Erythroblast (primary cell): ENCODE data around the gene CAMK4.
"Not testable (repeated sequence)": the region's sequence is repeated elsewhere in the genome, so short reads cannot be mapped to it uniquely, and the experiment has no call there.

ENCODE experiments used
- DNase-seq, 2 experiments: peaks; one replicate each; lab custom pipeline; 2025; lab: John Stamatoyannopoulos, UW
- GATA1 ChIP-seq: IDR thresholded peaks from 2 replicates; pipeline ENCODE4 v1.6.1; 2011; ENCODE audit warnings: low read depth, mild to moderate bottlenecking, control low read depth, low read length, moderate library complexity
- POLR2A ChIP-seq: IDR thresholded peaks from 2 replicates; pipeline ENCODE4 v1.6.1; 2011; ENCODE audit warnings: mild to moderate bottlenecking, low read length

CAMK4 gene

DNA sequence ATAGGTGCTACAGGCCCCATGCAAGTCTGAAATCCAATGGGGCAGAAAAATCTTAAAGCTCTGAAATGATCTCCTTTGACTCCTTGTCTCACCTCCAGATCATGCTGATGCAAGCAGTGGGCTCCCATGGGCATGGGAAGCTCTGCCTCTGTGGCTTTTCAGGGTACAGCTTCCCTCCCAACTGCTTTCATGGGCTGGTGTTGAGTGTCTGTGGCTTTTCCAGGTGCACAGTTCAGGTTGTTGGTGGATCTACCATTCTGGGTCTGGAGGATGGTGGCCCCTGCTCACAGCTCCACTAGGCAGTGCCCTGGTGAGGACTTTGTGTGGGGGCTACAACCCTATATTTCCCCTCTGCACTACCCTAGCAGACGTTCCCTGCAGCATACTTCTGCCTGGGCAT lies 184.6 kb downstream of the CAMK4 start:
- no peak for TF ChIP-seq GATA1
- TF ChIP-seq POLR2A, result no peak
- no peak for DNase-seq

DNA sequence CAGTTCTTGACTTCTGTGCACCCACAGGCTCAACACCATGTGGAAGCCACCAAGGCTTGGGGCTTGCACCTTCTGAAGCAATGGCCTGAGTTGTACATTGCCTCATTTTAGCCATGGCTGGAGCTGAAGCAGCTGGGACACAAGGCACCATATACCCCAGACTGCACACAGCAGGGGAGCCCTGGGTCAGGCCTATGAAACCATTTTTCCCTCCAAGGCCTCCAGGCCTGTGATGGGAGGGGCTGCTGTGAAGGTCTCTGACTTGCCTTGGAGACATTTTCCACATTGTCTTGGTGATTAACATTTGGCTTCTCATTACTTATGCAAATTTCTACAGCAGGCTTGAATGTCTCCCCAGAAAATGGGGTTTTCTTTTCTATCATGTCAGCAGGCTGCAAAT lies 185.1 kb downstream of the CAMK4 start:
- not testable (repeated sequence) for DNase-seq

DNA sequence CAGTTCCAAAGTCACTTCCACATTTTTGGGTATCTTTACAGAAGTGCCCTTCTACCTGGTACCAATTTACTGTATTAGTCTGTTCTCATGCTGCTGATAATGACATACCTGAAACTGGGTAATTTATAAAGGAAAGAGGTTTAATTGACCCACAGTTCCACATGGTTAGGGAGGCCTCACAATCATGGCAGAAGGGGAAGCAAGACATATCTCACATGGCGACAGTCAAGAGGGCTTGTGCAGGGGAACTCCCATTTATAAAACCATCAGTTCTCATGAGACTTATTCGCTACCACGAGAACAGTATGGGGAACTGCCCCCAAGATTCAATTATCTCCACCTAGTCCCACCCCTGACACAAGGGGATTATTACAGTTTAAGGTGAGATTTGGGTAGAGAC lies 185.9 kb downstream of the CAMK4 start:
- not testable (repeated sequence) for DNase-seq

DNA sequence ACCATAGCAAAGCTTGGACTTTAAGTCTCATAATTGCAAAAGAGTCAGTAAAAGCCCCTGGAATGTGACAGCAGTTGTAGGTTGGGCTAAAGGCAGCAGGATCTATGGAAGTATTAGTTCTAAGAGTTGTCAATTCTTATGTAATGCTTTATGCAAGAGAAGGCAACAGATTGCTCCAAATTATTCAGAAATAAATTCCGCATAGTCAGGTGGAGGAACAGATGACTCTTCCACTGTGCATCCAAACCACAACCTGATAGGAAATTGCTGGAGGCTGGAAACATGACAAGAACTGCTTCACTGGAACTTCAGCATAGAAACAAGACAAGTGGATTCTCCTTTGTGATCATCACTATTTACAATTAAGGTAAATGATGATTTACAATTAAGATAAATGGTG lies 187.1 kb downstream of the CAMK4 start:
- DNase-seq, result no peak
- TF ChIP-seq GATA1 (no peak), POLR2A (no peak)

DNA sequence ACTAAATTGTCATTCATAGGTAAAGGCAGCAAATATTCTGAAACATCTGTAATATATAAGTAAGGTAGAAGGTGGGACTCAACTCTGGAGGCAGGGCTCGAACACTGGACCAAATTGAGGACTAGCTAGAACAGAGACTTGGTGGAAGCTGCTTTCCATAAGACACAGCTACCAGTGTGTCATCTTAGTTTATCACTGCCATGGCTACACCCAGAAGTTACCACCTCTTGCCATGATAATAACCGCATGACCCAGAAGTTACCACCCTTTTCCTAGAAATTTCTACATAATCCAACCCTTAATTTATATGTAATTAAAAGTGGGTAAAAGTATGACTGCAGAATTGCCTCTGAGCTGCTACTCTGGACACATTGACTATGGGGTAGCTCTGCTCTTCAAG lies 188.4 kb downstream of the CAMK4 start:
- peak in 1 of 2 experiments; percentile 4 for DNase-seq
- TF ChIP-seq POLR2A, result no peak
- TF ChIP-seq GATA1, result no peak

DNA sequence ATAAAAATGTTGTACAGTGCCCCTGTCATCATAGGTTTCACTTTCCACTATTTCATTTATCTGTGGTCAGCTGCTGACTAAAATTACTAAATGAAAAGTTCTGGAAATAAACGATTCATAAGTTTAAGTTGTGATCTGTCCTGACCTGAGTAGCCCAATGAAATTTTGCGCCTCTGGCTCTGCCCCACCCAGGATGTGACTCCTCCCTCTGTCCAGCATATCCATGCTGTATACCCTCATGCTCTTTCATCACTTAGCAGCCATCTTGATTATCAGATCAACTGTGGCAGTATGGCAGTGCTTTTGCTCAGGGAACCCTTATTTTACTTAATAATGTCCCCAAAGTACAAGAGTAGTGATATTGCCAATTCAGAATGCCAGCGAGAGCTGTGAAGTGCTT lies 190.9 kb downstream of the CAMK4 start:
- TF ChIP-seq POLR2A (no peak), GATA1 (no peak)
- no peak for DNase-seq

DNA sequence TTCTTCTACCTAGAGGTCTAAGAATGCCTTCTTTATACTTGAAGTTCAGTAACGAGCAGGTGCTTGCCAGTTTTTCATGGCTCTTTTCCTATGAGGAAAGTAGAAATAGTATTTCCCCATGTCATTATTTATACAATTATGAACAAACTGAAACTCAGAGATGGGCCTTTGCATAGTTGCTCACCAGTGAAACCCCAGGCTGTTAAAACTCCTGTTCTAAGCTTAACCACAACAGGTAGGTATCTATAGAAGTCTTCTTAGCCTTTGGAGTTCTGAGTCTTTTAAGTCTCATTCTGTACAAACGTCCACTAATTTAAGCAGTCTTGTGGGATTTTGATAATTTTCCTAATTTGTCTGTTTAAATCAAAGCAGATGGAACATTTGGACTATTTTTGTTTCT lies 198.1 kb downstream of the CAMK4 start:
- no peak for DNase-seq
- TF ChIP-seq POLR2A (no peak), GATA1 (no peak)

DNA sequence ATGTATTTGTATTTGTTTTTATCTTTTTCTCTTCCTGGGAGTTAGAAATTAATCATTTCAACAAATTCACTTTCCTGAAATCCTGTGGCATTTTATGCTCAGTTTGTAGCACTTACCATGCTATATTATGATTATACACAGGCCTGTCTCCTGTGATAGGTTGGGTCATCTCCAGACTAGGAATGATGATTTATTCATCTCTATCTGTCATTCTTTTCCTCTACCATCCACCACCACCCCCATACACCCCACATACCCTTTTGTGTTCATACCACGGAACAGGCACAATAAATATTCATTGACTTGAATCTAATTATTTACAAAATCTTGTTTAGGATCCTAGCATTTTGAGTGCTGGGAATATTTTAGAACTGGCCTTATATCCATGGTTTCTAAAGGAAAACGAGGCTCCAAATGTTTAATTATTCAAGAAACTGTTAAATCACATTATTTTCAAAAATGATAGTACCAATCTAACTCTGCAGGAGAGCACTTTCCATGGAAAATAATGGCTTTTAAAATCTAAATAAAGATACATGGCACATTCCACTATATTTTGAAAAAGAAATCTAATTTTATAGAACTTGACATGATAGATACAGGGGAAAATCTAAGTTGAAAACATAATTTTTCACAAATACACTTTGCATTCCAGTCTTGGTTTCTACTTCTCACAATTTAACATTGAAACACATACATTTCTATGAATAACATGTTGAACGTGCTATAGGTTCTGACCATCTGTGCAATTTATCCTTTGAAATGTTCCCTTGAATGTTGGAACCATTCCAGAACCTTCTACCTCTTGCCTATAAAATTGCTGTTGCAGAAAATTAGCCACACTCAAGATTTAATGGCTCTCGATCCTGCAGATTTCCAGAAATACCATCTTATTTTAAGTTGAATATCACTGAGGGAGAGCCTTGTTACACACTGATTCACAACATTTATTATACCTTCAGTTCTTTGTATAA lies 198.8 kb downstream of the CAMK4 start:
- TF ChIP-seq GATA1, result no peak
- TF ChIP-seq POLR2A, result no peak
- no peak for DNase-seq

DNA sequence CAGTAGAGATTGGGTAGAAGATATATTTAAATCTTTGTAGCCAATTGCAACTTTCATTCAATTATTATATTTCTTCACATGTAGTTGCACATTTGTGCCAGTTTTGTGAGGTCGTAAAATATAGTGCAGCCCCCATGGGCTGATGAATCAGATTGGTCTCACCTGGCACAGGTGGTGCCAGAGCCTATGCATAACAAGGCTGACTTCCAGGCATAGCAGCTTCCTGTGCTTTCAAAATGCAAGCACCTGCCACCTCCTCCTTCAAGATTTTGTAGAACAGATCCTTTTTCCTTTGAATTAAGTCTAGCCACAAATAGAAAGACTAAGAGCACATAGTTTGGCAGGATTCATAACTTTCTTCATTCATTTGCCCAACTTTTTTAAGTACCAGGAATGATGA lies 201.0 kb downstream of the CAMK4 start:
- no peak for TF ChIP-seq GATA1
- no peak for DNase-seq

DNA sequence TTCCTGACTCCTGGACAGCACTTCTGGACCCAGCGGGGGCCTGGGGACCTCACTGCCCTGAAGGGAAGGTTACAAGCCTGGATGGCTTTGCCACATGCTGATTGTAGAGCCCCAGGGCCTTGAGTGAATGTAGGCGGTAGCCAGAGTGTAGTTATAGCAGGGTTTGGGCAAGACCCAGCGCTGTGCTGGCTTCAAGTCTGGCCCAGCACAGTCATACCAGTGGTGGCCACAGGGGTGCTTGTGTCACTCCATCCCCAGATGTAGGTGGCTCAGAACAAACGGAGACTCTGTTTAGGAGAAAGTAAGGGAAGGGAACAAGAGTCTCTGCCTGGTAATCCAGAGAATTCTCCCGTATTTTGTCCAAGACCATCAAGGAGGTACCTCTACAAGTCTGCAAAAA lies 203.6 kb downstream of the CAMK4 start:
- DNase-seq, result no peak
- TF ChIP-seq GATA1 (no peak), POLR2A (no peak)

DNA sequence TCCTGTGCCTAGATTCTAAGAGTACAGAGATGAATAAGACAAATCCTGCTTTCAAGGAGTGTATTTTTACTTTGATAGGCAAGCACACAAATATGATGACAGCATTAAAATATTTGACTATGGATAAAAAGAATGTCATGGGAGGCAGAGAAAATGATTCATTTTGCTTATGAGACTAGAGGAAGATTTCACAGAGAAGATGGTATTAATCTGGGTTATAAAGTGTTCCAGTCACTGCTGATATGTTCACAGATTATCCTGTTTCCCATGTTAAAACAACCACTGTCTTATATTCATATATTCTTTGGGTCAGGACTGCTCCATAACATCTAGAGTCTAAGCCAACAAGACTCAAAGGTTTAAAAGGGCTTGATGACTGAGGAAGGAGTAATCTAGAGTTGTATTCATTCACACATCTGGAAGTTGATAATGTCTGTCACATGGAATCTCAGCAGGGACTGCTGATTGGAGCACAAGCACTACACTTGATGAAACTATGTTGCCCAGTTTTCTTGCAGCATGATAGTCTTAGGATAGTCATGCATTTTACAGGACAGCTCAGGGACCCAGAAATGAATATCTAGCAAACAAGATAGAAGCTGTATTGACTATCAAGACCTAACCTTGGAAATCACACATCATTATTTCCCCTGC lies 208.8 kb downstream of the CAMK4 start:
- no peak for DNase-seq

DNA sequence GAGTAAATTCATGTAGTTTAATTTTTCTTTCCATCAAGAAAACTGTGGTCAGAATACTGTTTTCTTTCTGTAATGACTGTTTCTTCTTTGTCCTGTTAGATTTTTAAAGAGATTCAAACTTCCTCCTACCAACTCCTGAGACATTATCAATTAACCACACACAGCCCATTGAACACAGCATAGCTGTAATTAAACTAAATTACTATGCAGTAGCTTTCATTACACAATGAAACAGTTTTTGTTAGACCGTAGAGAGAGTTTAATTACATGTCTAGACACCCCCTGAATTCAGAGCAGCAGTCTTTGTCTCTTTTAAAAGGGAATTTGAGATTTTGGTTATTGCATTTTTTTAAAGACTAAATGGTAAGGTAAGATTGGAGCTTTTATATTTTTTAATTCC lies 210.6 kb downstream of the CAMK4 start:
- no peak for TF ChIP-seq POLR2A
- TF ChIP-seq GATA1, result no peak
- no peak for DNase-seq

More for the DNA sequence above, 208.8 kb downstream of the CAMK4 start:
- no peak for TF ChIP-seq GATA1
- no peak for TF ChIP-seq POLR2A

DNA sequence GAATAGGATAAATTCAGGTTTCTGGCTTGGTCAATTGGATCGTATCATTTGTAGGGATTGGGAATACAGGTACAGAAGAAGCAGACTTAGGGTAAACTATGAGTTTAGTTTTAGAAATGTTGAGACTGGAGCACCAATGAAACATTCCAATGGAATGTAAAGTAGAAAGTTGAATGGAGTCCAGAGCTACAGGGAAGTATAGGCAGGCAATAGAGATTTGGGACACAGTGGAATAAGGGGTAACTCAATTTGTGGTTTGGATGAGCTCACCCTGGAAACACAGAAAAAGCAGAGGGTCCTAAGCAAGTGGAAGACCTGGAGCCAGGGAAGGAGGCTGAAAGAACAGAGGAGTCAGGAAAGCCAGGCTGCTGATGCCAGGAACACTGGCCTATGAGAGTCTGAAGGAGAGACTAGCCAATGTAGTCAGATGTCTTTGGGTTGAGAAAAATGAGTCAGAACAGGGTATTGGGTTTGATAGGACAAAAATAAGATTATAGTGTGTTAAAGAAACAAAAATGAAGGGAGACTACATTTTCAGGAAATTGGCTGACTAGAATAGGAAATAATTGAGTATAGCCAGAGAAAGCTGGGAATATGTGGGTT lies 215.4 kb downstream of the CAMK4 start:
- DNase-seq, result no peak

DNA sequence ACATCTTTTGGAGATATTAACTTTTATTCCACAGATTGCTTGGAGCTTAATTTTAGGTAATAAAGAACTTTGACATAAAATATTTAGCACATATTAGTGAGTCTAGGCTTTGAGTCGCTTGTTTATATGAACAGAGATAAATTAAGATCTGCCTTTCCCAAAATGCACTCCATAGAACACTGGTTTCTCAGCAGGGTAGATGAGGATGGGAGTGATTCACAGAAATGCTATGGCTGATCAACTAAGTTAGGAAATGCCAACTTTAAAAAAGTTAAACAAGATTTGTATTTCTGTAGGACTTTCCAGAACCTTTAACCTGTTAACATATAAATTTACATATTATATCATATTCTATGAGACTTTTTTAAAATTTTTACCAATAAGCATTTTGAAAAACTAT lies 222.9 kb downstream of the CAMK4 start:
- no peak for DNase-seq
- TF ChIP-seq GATA1 (no peak), POLR2A (no peak)

More for the DNA sequence above, 215.4 kb downstream of the CAMK4 start:
- no peak for TF ChIP-seq GATA1
- no peak for TF ChIP-seq POLR2A

DNA sequence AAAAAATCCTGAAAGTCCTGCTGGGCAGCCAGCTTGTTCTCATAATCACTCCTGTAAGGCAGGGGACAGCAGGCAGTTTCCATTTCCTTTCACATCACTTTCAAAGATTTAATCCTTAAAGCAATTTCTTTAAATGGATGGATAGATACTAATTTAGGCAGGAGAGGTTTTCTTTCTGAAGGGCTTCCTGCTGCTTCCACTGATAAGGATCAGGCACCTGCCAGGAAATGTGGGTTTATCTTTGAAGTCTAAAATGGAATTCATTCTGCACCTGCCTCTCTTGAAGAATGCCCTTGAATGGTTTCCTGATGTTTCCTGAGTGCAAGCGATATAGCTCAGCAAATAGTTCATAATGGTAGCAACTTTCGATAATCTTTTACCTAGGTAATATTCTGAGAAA lies 223.6 kb downstream of the CAMK4 start:
- DNase-seq, result no peak

More for the DNA sequence above, 223.6 kb downstream of the CAMK4 start:
- TF ChIP-seq GATA1 (no peak), POLR2A (no peak)
